Fibroblast of lung (primary cell): ENCODE measurements around the gene MRPL24. TPM values are rescaled to one million over a fixed set of nuclear protein-coding genes. Genes with fewer than 3 reads are reported as not detected.

Experiments used
- DNase-seq, 2 donors: peaks; one replicate each; pipeline versions ENCODE4 v3.0.0 to v3.0.0-alpha.2; 2010; ENCODE audit warnings: low read depth in 2 of 2
- H2AFZ ChIP-seq: 2 replicates; pipeline ENCODE4 v1.5.1; 2012; ENCODE audit warnings: low read length, control low read depth, inconsistent platforms
- H3K27ac ChIP-seq: 2 replicates; pipeline ENCODE4 v1.5.1; 2011; ENCODE audit warnings: low read length, control low read depth; ENCODE audit not compliant: insufficient read depth
- H3K27me3 ChIP-seq: 2 replicates; pipeline ENCODE4 v1.5.1; 2011; ENCODE audit warnings: mild to moderate bottlenecking, low read length; ENCODE audit not compliant: control insufficient read depth, insufficient read depth
- H3K36me3 ChIP-seq: 2 replicates; pipeline ENCODE4 v1.5.1; 2011; ENCODE audit warnings: low read length; ENCODE audit not compliant: control insufficient read depth, insufficient read depth
- H3K4me1 ChIP-seq: 2 replicates; pipeline ENCODE4 v1.5.1; 2011; ENCODE audit warnings: low read length; ENCODE audit not compliant: control insufficient read depth, insufficient read depth; ENCODE audit errors: extremely low read depth
- H3K4me2 ChIP-seq: 2 replicates; pipeline ENCODE4 v1.5.1; 2011; ENCODE audit warnings: low read length, control low read depth; ENCODE audit not compliant: insufficient read depth; ENCODE audit errors: extremely low read depth
- H3K4me3 ChIP-seq, 4 experiments: fragments of 200-600 bp in 1 of 4; sonication (generic) in 1 of 4; replicated peaks in 1 of 4; 2 replicates each; pipeline ENCODE4 v1.5.1; 2011 to 2016; ENCODE audit warnings: low read length in 4 of 4, low read depth in 3 of 4, mild to moderate bottlenecking in 3 of 4, control low read depth in 2 of 4, inconsistent platforms in 1 of 4, mixed read lengths in 1 of 4; ENCODE audit not compliant: insufficient read depth in 1 of 4; ENCODE audit errors: control extremely low read depth in 1 of 4
- H3K79me2 ChIP-seq: 2 replicates; pipeline ENCODE4 v1.5.1; 2012; ENCODE audit warnings: mild to moderate bottlenecking, low read length, inconsistent platforms; ENCODE audit not compliant: control insufficient read depth, insufficient read depth
- H3K9ac ChIP-seq: 2 replicates; pipeline ENCODE4 v1.5.1; 2011; ENCODE audit warnings: mild to moderate bottlenecking, low read length, control low read depth; ENCODE audit not compliant: insufficient read depth
- H3K9me3 ChIP-seq: 2 replicates; pipeline ENCODE4 v1.5.1; 2012; ENCODE audit warnings: low read depth, low read length; ENCODE audit not compliant: control insufficient read depth, insufficient read depth
- H4K20me1 ChIP-seq: 2 replicates; pipeline ENCODE4 v1.5.1; 2011; ENCODE audit warnings: low read length; ENCODE audit not compliant: control insufficient read depth, insufficient read depth; ENCODE audit errors: extremely low read depth
- EZH2 ChIP-seq: IDR thresholded peaks from 2 replicates; pipeline ENCODE4 v1.5.1; 2012; ENCODE audit warnings: low read length, control low read depth, mild to moderate bottlenecking; ENCODE audit errors: missing control alignments
- polyA plus RNA-seq, 2 donors: library from polyadenylated mRNA; depleted of rRNA in 1 of 2; stranded (reverse) in 1 of 2; unstranded in 1 of 2; fragments of >200 nt; gene quantifications; 2 replicates each; pipeline ENCODE4 v1.2.1, GENCODE V29; 2011 to 2012; ENCODE audit warnings: missing spikeins in 1 of 2
- total RNA-seq: library from RNA; depleted of rRNA; stranded (reverse); fragments of >200 nt; gene quantifications from 2 replicates; pipeline ENCODE4 v1.2.1, GENCODE V29; 2014
- TF ChIP-seq, protein P1 (sequence below), 2 donors: IDR thresholded peaks in 1 of 2; conservative IDR thresholded peaks in 1 of 2; 1 replicate in 1 of 2; 2 replicates in 1 of 2; pipeline ENCODE4 v1.5.1; 2011 to 2012; ENCODE audit warnings: low read length in 2 of 2, control low read depth in 1 of 2, inconsistent platforms in 1 of 2, low read depth in 1 of 2, mild to moderate bottlenecking in 1 of 2

Gene MRPL24
- total and polyA plus RNA-seq, 2 donors (not counting 1 experiment from before 2014, with no cell fraction given) = 58.8 to 67.2 TPM

DNA sequence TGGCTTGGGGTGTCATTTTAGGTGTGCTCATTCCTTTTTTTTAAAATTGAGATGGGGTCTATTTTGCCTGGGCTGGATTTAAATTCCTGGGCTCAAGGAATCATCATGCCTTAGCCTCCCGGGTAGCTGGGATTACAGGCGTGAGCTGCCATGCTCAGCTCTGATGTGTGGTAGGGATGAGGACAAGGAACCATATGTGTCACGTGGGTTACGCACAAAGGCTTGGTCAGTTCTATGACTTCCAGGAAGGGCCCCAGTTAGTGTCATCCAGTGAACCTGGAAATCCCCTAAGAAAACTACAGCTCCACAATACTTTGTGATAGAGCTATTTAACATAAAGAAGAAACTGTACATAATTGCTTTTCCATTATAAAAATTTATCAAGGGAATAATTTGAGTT, 19.4 kb downstream of the MRPL24 start:
- Histone ChIP-seq H4K20me1 (no peaks in the 10 kb centered on the region), H3K27me3 (no peaks in the 10 kb centered on the region), H3K79me2 (peaks cover 33% of the 10 kb centered on the region), H3K4me2 (no peak overlapping the region), H3K4me3 (no peak overlapping the region), H3K27ac (no peak overlapping the region), H3K9ac (no peak overlapping the region), H3K9me3 (no peaks in the 10 kb centered on the region), H3K36me3 (peaks cover 17% of the 10 kb centered on the region), H2AFZ (no peak overlapping the region), H3K4me1 (peaks cover 12% of the 10 kb centered on the region)
- TF ChIP-seq EZH2 = no peak
- TF ChIP-seq, protein P1, sequence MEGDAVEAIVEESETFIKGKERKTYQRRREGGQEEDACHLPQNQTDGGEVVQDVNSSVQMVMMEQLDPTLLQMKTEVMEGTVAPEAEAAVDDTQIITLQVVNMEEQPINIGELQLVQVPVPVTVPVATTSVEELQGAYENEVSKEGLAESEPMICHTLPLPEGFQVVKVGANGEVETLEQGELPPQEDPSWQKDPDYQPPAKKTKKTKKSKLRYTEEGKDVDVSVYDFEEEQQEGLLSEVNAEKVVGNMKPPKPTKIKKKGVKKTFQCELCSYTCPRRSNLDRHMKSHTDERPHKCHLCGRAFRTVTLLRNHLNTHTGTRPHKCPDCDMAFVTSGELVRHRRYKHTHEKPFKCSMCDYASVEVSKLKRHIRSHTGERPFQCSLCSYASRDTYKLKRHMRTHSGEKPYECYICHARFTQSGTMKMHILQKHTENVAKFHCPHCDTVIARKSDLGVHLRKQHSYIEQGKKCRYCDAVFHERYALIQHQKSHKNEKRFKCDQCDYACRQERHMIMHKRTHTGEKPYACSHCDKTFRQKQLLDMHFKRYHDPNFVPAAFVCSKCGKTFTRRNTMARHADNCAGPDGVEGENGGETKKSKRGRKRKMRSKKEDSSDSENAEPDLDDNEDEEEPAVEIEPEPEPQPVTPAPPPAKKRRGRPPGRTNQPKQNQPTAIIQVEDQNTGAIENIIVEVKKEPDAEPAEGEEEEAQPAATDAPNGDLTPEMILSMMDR (conservative IDR thresholded peaks at IDR 0.05 in 1 of 2, IDR thresholded peaks at IDR 0.05 in 1 of 2; ENCODE audit: low read depth in 1 of 2, low read length in 2 of 2) = no peak
- DNase-seq = no peak

DNA sequence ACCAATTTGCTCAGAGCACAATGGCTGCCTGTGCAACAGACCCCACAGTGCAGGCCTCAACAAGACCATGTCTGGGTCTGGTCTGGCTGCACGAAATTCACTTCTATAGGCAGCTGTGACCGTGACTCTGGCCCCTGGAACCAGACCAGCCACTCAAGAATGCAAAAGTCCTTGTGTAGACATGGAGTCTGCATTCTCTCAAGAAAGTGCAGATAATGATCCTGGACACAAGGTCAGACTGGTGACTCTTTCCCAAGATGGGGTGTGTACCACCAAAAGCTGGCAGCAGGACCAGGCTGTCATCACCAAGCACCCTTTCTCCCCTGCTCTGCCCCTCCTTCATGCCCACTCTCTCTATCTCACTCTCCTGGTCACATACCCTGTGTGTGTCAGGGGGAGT, 19.8 kb downstream of the MRPL24 start:
- peaks cover 15% of the 10 kb centered on the region for H3K36me3 ChIP-seq
- no peaks in the 10 kb centered on the region for H3K9me3 ChIP-seq
- H3K9ac ChIP-seq = no peak overlapping the region
- H3K27ac ChIP-seq = no peak overlapping the region
- H3K4me1 ChIP-seq = peaks cover 8% of the 10 kb centered on the region
- H3K4me3 ChIP-seq = no peak overlapping the region
- H2AFZ ChIP-seq = no peak overlapping the region
- peaks cover 29% of the 10 kb centered on the region for H3K79me2 ChIP-seq
- no peak for DNase-seq
- no peaks in the 10 kb centered on the region for H3K27me3 ChIP-seq
- H3K4me2 ChIP-seq = no peak overlapping the region
- no peaks in the 10 kb centered on the region for H4K20me1 ChIP-seq
- TF ChIP-seq, protein P1 (conservative IDR thresholded peaks at IDR 0.05 in 1 of 2, IDR thresholded peaks at IDR 0.05 in 1 of 2; ENCODE audit: low read depth in 1 of 2, low read length in 2 of 2) = no peak
- no peak for TF ChIP-seq EZH2

DNA sequence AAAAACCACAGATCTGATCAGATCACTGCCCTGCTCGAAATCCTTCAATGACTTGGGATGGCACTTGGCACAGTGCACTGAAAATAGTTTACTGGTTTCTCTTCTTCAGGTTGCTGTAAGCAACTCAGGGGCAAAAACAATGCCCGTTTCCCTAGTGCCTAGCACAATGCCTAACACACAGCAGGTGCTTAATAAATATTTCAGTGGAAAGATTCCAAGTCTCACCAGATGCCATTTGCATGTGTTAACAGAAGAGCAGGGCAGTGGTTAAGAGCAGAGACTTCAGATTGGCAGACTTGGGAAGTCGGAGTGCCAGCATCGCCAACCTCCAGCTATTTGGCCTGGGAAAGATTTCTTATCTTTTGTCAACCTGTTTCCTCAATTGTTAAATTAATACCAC, 23.5 kb downstream of the MRPL24 start:
- no peak for TF ChIP-seq EZH2
- TF ChIP-seq, protein P1 (conservative IDR thresholded peaks at IDR 0.05 in 1 of 2, IDR thresholded peaks at IDR 0.05 in 1 of 2; ENCODE audit: low read depth in 1 of 2, low read length in 2 of 2) = no peak
- Histone ChIP-seq H2AFZ (no peak overlapping the region), H3K9ac (no peak overlapping the region), H3K79me2 (no peaks in the 10 kb centered on the region), H3K27ac (no peak overlapping the region), H3K4me3 (no peak overlapping the region), H3K4me1 (peaks cover 6% of the 10 kb centered on the region), H3K36me3 (peaks cover 2% of the 10 kb centered on the region), H3K4me2 (no peak overlapping the region), H3K9me3 (no peaks in the 10 kb centered on the region), H4K20me1 (no peaks in the 10 kb centered on the region), H3K27me3 (no peaks in the 10 kb centered on the region)
- peak in 1 of 2 donors; percentile 30 for DNase-seq
